OCI-LY7 (cell line): ENCODE data around the gene DCDC2C.

Experiments used
- EZH2phosphoT487 ChIP-seq: fragments of 200-600 bp; sonication (generic); IDR thresholded peaks from 2 replicates; pipeline ENCODE4 v1.6.1; 2018; ENCODE audit warnings: low read depth, borderline replicate concordance, mild to moderate bottlenecking, mixed run types, antibody characterized with exemption, low read length, moderate library complexity, mixed read lengths
- TF ChIP-seq, protein P1 (sequence below): fragments of 200-600 bp; sonication (generic); conservative IDR thresholded peaks from 2 replicates; pipeline ENCODE4 v1.5.1; 2014; ENCODE audit warnings: mild to moderate bottlenecking, antibody characterized with exemption, low read length, moderate library complexity, mixed read lengths

DNA sequence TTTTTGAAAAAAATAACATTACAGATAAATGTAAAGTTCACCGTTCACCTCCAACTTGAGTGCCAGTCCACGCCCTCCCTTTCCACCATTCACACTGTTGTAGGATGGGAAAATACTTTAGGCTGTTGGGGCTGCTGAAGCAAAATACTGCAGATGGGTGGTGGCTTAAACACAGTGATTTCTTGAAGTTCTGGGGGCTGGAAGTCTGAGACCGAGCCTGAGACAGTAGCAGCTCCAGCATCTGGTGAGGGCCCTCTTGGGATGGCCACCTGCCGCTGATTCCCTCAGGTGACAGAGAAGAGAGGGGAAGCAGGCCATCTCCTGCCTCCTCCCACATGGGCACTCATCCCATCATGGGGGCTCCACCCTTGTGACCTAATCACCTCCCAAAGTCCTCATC lies 27.7 kb upstream of the DCDC2C start:
- TF ChIP-seq, protein P1, sequence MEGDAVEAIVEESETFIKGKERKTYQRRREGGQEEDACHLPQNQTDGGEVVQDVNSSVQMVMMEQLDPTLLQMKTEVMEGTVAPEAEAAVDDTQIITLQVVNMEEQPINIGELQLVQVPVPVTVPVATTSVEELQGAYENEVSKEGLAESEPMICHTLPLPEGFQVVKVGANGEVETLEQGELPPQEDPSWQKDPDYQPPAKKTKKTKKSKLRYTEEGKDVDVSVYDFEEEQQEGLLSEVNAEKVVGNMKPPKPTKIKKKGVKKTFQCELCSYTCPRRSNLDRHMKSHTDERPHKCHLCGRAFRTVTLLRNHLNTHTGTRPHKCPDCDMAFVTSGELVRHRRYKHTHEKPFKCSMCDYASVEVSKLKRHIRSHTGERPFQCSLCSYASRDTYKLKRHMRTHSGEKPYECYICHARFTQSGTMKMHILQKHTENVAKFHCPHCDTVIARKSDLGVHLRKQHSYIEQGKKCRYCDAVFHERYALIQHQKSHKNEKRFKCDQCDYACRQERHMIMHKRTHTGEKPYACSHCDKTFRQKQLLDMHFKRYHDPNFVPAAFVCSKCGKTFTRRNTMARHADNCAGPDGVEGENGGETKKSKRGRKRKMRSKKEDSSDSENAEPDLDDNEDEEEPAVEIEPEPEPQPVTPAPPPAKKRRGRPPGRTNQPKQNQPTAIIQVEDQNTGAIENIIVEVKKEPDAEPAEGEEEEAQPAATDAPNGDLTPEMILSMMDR: no peak
- no peak for TF ChIP-seq EZH2phosphoT487
